MCF 10A (cell line): ENCODE results near the gene MGA. TPM values are rescaled to one million over a fixed set of nuclear protein-coding genes. Genes with fewer than 3 reads are reported as not detected.

Experiments used
- BruUV-seq: library from RNA; stranded (reverse); fragments of 400-500 nt; replicated peaks from 2 replicates; lab custom pipeline; 2021; lab: Mats Ljungman, UMichigan
- CTCF ChIA-PET: fragments of 300-600 bp; sonication (Branson Sonifier 250); formaldehyde crosslinking; extraction: SDS; loops from one replicate; lab custom pipeline; 2021; ENCODE audit warnings: antibody characterized with exemption, inconsistent platforms; lab: Yijun Ruan, JAX
- POLR2A ChIA-PET: fragments of 300-600, 350-650 bp; sonication (Branson Sonifier 250); formaldehyde crosslinking; extraction: SDS; loops from one replicate; lab custom pipeline; 2020; ENCODE audit warnings: antibody characterized with exemption, inconsistent platforms; lab: Yijun Ruan, JAX
- DNase-seq: peaks from one replicate; pipeline ENCODE4 v3.0.0-alpha.2; 2018; ENCODE audit not compliant: unreplicated experiment
- H3K27ac Mint-ChIP-seq: one replicate; pipeline ENCODE4 v1.8.0; 2022; ENCODE audit warnings: mild to moderate bottlenecking, low read depth, mixed read lengths; ENCODE audit not compliant: unreplicated experiment
- H3K27me3 Mint-ChIP-seq: one replicate; pipeline ENCODE4 v1.8.0; 2022; ENCODE audit warnings: mixed read lengths; ENCODE audit not compliant: insufficient read depth, unreplicated experiment
- H3K36me3 Mint-ChIP-seq: one replicate; pipeline ENCODE4 v1.8.0; 2022; ENCODE audit warnings: mild to moderate bottlenecking, moderate library complexity, mixed read lengths; ENCODE audit not compliant: insufficient read depth, unreplicated experiment
- H3K4me1 Mint-ChIP-seq: one replicate; pipeline ENCODE4 v1.8.0; 2022; ENCODE audit warnings: mixed read lengths; ENCODE audit not compliant: insufficient read depth, unreplicated experiment
- H3K4me3 Mint-ChIP-seq: one replicate; pipeline ENCODE4 v1.8.0; 2022; ENCODE audit warnings: mild to moderate bottlenecking, moderate library complexity, mixed read lengths; ENCODE audit not compliant: unreplicated experiment
- H3K9me3 Mint-ChIP-seq: one replicate; pipeline ENCODE4 v1.8.0; 2022; ENCODE audit warnings: mixed read lengths; ENCODE audit not compliant: unreplicated experiment
- CTCF ChIP-seq: fragments of 200-600 bp; IDR thresholded peaks from one replicate; pipeline ENCODE4 v1.8.0; 2022; ENCODE audit warnings: antibody characterized with exemption, mild to moderate bottlenecking; ENCODE audit not compliant: unreplicated experiment
- intact Hi-C: fragments of 100-400 bp; cut with micrococcal nuclease; formaldehyde crosslinking; loops from 2 replicates; pipeline ENCODE4 v1.14.1; 2022
- total RNA-seq: library from RNA; stranded (reverse); gene quantifications from 2 replicates; pipeline ENCODE4 v1.2.3, GENCODE V29; 2022

MGA gene
- total RNA-seq, 1 experiment from 2014 or later: 17.5 TPM

GRCh38 chr15:41775651-41776050 is 115.4 kb downstream of the MGA start:
- H3K27ac Mint-ChIP-seq: peak overlapping the region; percentile 85
- CTCF ChIA-PET: interaction anchor here (0.9 to 11.2 kb wide), 4 partner anchors 25 to 171 kb away, joined by 3 to 249 read pairs (median 75); no protein-coding TSS in a partner anchor
- TF ChIP-seq CTCF: no peak
- peaks cover 49% of the 10 kb centered on the region for H3K4me1 Mint-ChIP-seq
- H3K27me3 Mint-ChIP-seq: no peaks in the 10 kb centered on the region
- intact Hi-C loops: no loop called here
- BruUV-seq: TSS peak; percentile 29
- POLR2A ChIA-PET: interaction anchor here (0.6 to 19.2 kb wide), 6 partner anchors 17 to 782 kb away, joined by 3 to 486 read pairs (median 12); partner anchors contain the start of genes EHD4 and JMJD7
- peak overlapping the region; percentile 92 for H3K4me3 Mint-ChIP-seq
- no peaks in the 10 kb centered on the region for H3K9me3 Mint-ChIP-seq
- H3K36me3 Mint-ChIP-seq: peaks cover 13% of the 10 kb centered on the region
- DNase-seq: peak; percentile 77

- CTCF ChIA-PET: interaction anchor here (0.9 to 11.2 kb wide), 7 partner anchors 10 to 50 kb away, joined by 3 to 249 read pairs (median 7); no protein-coding TSS in a partner anchor
- no peak for TF ChIP-seq CTCF
- no peaks in the 10 kb centered on the region for H3K27me3 Mint-ChIP-seq
- POLR2A ChIA-PET: interaction anchor here (0.6 to 19.2 kb wide), 7 partner anchors 15 to 570 kb away, joined by 3 to 486 read pairs (median 6); partner anchors contain the start of genes EHD4 and RPAP1
- H3K9me3 Mint-ChIP-seq: no peaks in the 10 kb centered on the region
- peak overlapping the region; percentile 92 for H3K4me3 Mint-ChIP-seq
- no peak for DNase-seq
- BruUV-seq: no TSS peak
- peaks cover 13% of the 10 kb centered on the region for H3K36me3 Mint-ChIP-seq
- H3K4me1 Mint-ChIP-seq: peaks cover 53% of the 10 kb centered on the region
- intact Hi-C loops: no loop called here
- peak overlapping the region; percentile 73 for H3K27ac Mint-ChIP-seq
Observed at GRCh38 chr15:41777421-41777973, 117.3 kb downstream of the MGA start.

DNA sequence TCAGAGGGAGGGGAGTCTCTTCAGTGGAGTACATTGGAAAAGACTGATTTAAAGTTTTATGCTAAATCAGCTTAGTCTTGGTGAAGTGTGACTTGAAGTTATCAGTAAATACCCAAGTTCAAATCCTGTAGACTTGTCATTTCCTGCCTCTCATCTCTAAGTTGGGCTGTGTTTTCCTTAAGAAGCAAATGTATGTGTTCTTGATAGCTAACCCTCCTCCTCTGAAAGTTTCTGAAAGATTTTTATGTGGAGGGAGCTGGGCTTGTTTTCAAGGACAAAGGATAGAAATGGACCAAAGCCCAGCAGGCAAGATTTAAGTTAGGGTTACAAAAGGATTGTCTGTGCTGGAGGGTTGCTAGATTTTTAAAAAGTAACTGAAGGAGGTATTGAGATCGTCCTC is 118.3 kb downstream of the MGA start:
- H3K27ac Mint-ChIP-seq: peak overlapping the region; percentile 73
- no TSS peak for BruUV-seq
- H3K36me3 Mint-ChIP-seq: peaks cover 13% of the 10 kb centered on the region
- ChIA-PET CTCF (interaction anchor here (0.7 to 11.2 kb wide), 6 partner anchors 9 to 49 kb away, joined by 5 to 249 read pairs (median 9); no protein-coding TSS in a partner anchor), POLR2A (interaction anchor here (2.0 to 19.2 kb wide), 3 partner anchors 14 to 48 kb away, joined by 7 to 486 read pairs (median 193); no protein-coding TSS in a partner anchor)
- no peaks in the 10 kb centered on the region for H3K9me3 Mint-ChIP-seq
- intact Hi-C loops: no loop called here
- H3K4me3 Mint-ChIP-seq: peak overlapping the region; percentile 33
- H3K27me3 Mint-ChIP-seq: no peaks in the 10 kb centered on the region
- H3K4me1 Mint-ChIP-seq: peaks cover 53% of the 10 kb centered on the region
- DNase-seq: no peak
- no peak for TF ChIP-seq CTCF

GRCh38 chr15:41779662-41780157 is 119.5 kb downstream of the MGA start:
- Mint-ChIP-seq H3K9me3 (no peaks in the 10 kb centered on the region), H3K36me3 (peaks cover 19% of the 10 kb centered on the region), H3K4me1 (peaks cover 53% of the 10 kb centered on the region), H3K4me3 (no peak overlapping the region), H3K27me3 (no peaks in the 10 kb centered on the region), H3K27ac (peak overlapping the region; percentile 74)
- POLR2A ChIA-PET: interaction anchor here (0.7 to 19.2 kb wide), 4 partner anchors 12 to 119 kb away, joined by 3 to 486 read pairs (median 98); partner anchors contain the start of gene MGA
- BruUV-seq: no TSS peak
- no peak for TF ChIP-seq CTCF
- intact Hi-C loops: no loop called here
- CTCF ChIA-PET: interaction anchor here (0.5 to 11.2 kb wide), 5 partner anchors 24 to 356 kb away, joined by 3 to 249 read pairs (median 5); no protein-coding TSS in a partner anchor
- DNase-seq: no peak
